CD14-positive monocyte (primary cell): ENCODE results near the gene AASS. TPM values are rescaled to one million over a fixed set of nuclear protein-coding genes. Genes with fewer than 3 reads are reported as not detected.

Experiments
- DNase-seq, 3 donors: peaks; one replicate each; pipeline ENCODE4 v3.0.0-alpha.2; 2011 to 2022
- H2AFZ ChIP-seq: 2 replicates; pipeline ENCODE4 v1.6.0; 2012; ENCODE audit warnings: mild to moderate bottlenecking, low read depth, low read length, inconsistent platforms; ENCODE audit not compliant: insufficient read depth, poor library complexity, severe bottlenecking
- H3K27ac ChIP-seq, 2 donors: 1 replicate in 1 of 2; 2 replicates in 1 of 2; pipeline ENCODE4 v1.5.1; 2012 to 2013; ENCODE audit warnings: low read length in 2 of 2, control low read depth in 1 of 2, inconsistent platforms in 1 of 2, low read depth in 1 of 2, mild to moderate bottlenecking in 1 of 2
- H3K27me3 ChIP-seq, 2 donors: one replicate each; pipeline versions ENCODE4 v1.6.0 to v1.6.1; 2011 to 2013; ENCODE audit warnings: low read length in 2 of 2; ENCODE audit not compliant: control insufficient read depth in 2 of 2, insufficient read depth in 2 of 2
- H3K36me3 ChIP-seq, 2 donors: replicated peaks in 1 of 2; 1 replicate in 1 of 2; 2 replicates in 1 of 2; pipeline versions ENCODE4 v1.5.1 to v1.6.1; 2012 to 2013; ENCODE audit warnings: low read length in 2 of 2, control low read depth in 1 of 2, inconsistent platforms in 1 of 2, mild to moderate bottlenecking in 1 of 2; ENCODE audit not compliant: insufficient read depth in 2 of 2, control insufficient read depth in 1 of 2
- H3K4me1 ChIP-seq, 2 donors: 1 replicate in 1 of 2; 2 replicates in 1 of 2; pipeline versions ENCODE4 v1.5.1 to v1.6.1; 2012 to 2013; ENCODE audit warnings: low read length in 2 of 2, control low read depth in 1 of 2, inconsistent platforms in 1 of 2, mild to moderate bottlenecking in 1 of 2, moderate library complexity in 1 of 2; ENCODE audit not compliant: insufficient read depth in 2 of 2, control insufficient read depth in 1 of 2
- H3K4me2 ChIP-seq: replicated peaks from 2 replicates; pipeline ENCODE3; 2012; ENCODE audit warnings: low read length, moderate library complexity, mild to moderate bottlenecking; ENCODE audit not compliant: poor library complexity, severe bottlenecking; ENCODE audit errors: extremely low read depth
- H3K4me3 ChIP-seq, 3 experiments: fragments of 200-600 bp in 1 of 3; sonication (generic) in 1 of 3; replicated peaks in 1 of 3; 1 replicate in 2 of 3; 2 replicates in 1 of 3; pipeline ENCODE4 v1.5.1; 2011 to 2013; ENCODE audit warnings: low read length in 3 of 3, mild to moderate bottlenecking in 3 of 3, control low read depth in 2 of 3, low read depth in 2 of 3, inconsistent platforms in 1 of 3, moderate library complexity in 1 of 3
- H3K79me2 ChIP-seq: 2 replicates; pipeline ENCODE4 v1.6.0; 2012; ENCODE audit warnings: mild to moderate bottlenecking, control low read depth, inconsistent platforms, low read length, moderate library complexity; ENCODE audit not compliant: insufficient read depth
- H3K9ac ChIP-seq: 2 replicates; pipeline ENCODE4 v1.6.0; 2017; ENCODE audit warnings: low read length, mild to moderate bottlenecking; ENCODE audit not compliant: insufficient read depth, poor library complexity, severe bottlenecking
- H3K9me3 ChIP-seq, 2 donors: replicated peaks in 1 of 2; 1 replicate in 1 of 2; 2 replicates in 1 of 2; pipeline versions ENCODE4 v1.5.1 to v1.6.1; 2012 to 2013; ENCODE audit warnings: low read length in 2 of 2, control low read depth in 1 of 2; ENCODE audit not compliant: control insufficient read depth in 1 of 2, insufficient read depth in 1 of 2
- H4K20me1 ChIP-seq: 2 replicates; pipeline ENCODE4 v1.6.0; 2012; ENCODE audit warnings: mild to moderate bottlenecking, low read length, control low read depth, moderate library complexity; ENCODE audit not compliant: insufficient read depth
- H3K27ac Mint-ChIP-seq, 7 donors: one replicate each; pipeline ENCODE4 v1.8.0; 2020; ENCODE audit warnings: mild to moderate bottlenecking in 7 of 7, mixed read lengths in 7 of 7, moderate library complexity in 6 of 7, inconsistent platforms in 2 of 7
- H3K27me3 Mint-ChIP-seq, 3 donors: one replicate each; pipeline ENCODE4 v1.8.0; 2021 to 2022; ENCODE audit warnings: low read depth in 3 of 3, mild to moderate bottlenecking in 3 of 3, mixed read lengths in 3 of 3, moderate library complexity in 3 of 3, inconsistent platforms in 1 of 3
- H3K36me3 Mint-ChIP-seq, 2 donors: one replicate each; pipeline ENCODE4 v1.8.0; 2020; ENCODE audit warnings: mixed read lengths in 2 of 2, inconsistent platforms in 1 of 2, mild to moderate bottlenecking in 1 of 2
- H3K4me1 Mint-ChIP-seq: one replicate; pipeline ENCODE4 v1.8.0; 2020; ENCODE audit warnings: mild to moderate bottlenecking, mixed read lengths
- H3K4me3 Mint-ChIP-seq, 2 donors: one replicate each; pipeline ENCODE4 v1.8.0; 2020; ENCODE audit warnings: mild to moderate bottlenecking in 2 of 2, mixed read lengths in 2 of 2, moderate library complexity in 1 of 2
- H3K9me3 Mint-ChIP-seq, 7 donors: one replicate each; pipeline ENCODE4 v1.8.0; 2020 to 2022; ENCODE audit warnings: mixed read lengths in 7 of 7, mild to moderate bottlenecking in 6 of 7, moderate library complexity in 6 of 7, inconsistent platforms in 2 of 7
- WGBS: methylation state at CpG from one replicate; pipeline ENCODE4 v1.1.5; 2013; ENCODE audit warnings: missing lambda C conversion rate; ENCODE audit not compliant: insufficient coverage; 5-methylcytosine and 5-hydroxymethylcytosine counted together
- intact Hi-C, 2 donors: fragments of 100-400 bp; cut with micrococcal nuclease; formaldehyde crosslinking; loops; one replicate each; pipeline versions ENCODE4 v1.15.0 to v1.15.1; 2023
- polyA plus RNA-seq, 3 donors: library from polyadenylated mRNA; depleted of rRNA in 1 of 3; unstranded in 2 of 3; stranded (reverse) in 1 of 3; fragments of 300-500 nt in 2 of 3; fragments of >200 nt in 1 of 3; fragmentation: Illumina TruSeq in 2 of 3; gene quantifications; 1 replicate in 2 of 3; 2 replicates in 1 of 3; pipeline ENCODE4 v1.2.3, GENCODE V29; 2012 to 2021
- TF ChIP-seq, protein P1 (sequence below): fragments of 200-600 bp; IDR thresholded peaks from one replicate; pipeline ENCODE4 v1.8.0; 2022; ENCODE audit warnings: antibody characterized with exemption, mild to moderate bottlenecking

AASS gene
- polyA plus RNA-seq, 3 donors: 0.22 to 0.33 TPM; not detected in 1

DNA sequence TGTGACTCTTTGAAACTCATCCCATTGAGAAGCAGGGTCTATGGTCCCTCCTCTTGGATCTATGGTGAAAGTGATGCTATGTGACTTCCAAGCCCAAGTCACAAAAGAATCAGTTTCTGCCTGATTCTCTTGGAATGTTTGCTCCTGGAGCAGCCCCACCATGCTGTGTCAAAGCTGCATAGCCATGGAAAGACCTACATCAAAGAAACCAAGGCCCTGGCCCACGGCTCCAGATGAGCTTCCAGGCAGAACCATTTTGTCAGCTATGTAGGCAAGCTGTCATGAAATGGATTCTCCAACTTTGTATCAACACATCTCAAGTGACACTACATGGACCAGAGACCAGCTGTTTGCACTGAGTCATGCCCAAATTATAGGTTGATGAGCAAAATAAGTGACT is 77.0 kb downstream of the AASS start:
- H3K9me3 Mint-ChIP-seq: peaks cover 0 to 5% (median 0%) of the 10 kb centered on the region in 7 donors
- H3K27ac Mint-ChIP-seq: no peak overlapping the region
- Histone ChIP-seq H3K9me3 (no peaks in the 10 kb centered on the region), H2AFZ (no peak overlapping the region), H3K36me3 (no peaks in the 10 kb centered on the region), H3K79me2 (no peaks in the 10 kb centered on the region), H3K4me3 (no peak overlapping the region), H4K20me1 (no peaks in the 10 kb centered on the region), H3K4me2 (no peak overlapping the region), H3K27me3 (no peaks in the 10 kb centered on the region), H3K4me1 (no peaks in the 10 kb centered on the region), H3K27ac (no peak overlapping the region), H3K9ac (no peak overlapping the region)
- H3K27me3 Mint-ChIP-seq: peaks cover 0 to 3% (median 3%) of the 10 kb centered on the region in 3 donors
- WGBS: 100% methylated on average over 1 of the region's 1 CpG
- H3K36me3 Mint-ChIP-seq: no peaks in the 10 kb centered on the region
- TF ChIP-seq, protein P1, sequence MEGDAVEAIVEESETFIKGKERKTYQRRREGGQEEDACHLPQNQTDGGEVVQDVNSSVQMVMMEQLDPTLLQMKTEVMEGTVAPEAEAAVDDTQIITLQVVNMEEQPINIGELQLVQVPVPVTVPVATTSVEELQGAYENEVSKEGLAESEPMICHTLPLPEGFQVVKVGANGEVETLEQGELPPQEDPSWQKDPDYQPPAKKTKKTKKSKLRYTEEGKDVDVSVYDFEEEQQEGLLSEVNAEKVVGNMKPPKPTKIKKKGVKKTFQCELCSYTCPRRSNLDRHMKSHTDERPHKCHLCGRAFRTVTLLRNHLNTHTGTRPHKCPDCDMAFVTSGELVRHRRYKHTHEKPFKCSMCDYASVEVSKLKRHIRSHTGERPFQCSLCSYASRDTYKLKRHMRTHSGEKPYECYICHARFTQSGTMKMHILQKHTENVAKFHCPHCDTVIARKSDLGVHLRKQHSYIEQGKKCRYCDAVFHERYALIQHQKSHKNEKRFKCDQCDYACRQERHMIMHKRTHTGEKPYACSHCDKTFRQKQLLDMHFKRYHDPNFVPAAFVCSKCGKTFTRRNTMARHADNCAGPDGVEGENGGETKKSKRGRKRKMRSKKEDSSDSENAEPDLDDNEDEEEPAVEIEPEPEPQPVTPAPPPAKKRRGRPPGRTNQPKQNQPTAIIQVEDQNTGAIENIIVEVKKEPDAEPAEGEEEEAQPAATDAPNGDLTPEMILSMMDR: no peak
- intact Hi-C loops: no loop called here
- H3K4me1 Mint-ChIP-seq: no peaks in the 10 kb centered on the region
- no peak overlapping the region for H3K4me3 Mint-ChIP-seq
- no peak for DNase-seq

GRCh38 chr7:122064971-122065370 is 79.1 kb downstream of the AASS start:
- Histone ChIP-seq H3K36me3 (no peaks in the 10 kb centered on the region), H3K4me3 (no peak overlapping the region), H3K9me3 (no peaks in the 10 kb centered on the region), H3K27ac (no peak overlapping the region), H3K4me2 (no peak overlapping the region), H3K9ac (no peak overlapping the region), H4K20me1 (no peaks in the 10 kb centered on the region), H3K79me2 (no peaks in the 10 kb centered on the region), H2AFZ (no peak overlapping the region), H3K4me1 (no peaks in the 10 kb centered on the region), H3K27me3 (no peaks in the 10 kb centered on the region)
- no peaks in the 10 kb centered on the region for H3K36me3 Mint-ChIP-seq
- intact Hi-C loops: no loop called here
- H3K27ac Mint-ChIP-seq: no peak overlapping the region
- peaks cover 0 to 5% (median 0%) of the 10 kb centered on the region in 7 donors for H3K9me3 Mint-ChIP-seq
- TF ChIP-seq, protein P1: no peak
- WGBS: 100% methylated on average over 1 of the region's 4 CpGs
- no peak for DNase-seq
- peaks cover 0 to 3% (median 2%) of the 10 kb centered on the region in 3 donors for H3K27me3 Mint-ChIP-seq
- H3K4me1 Mint-ChIP-seq: no peaks in the 10 kb centered on the region
- no peak overlapping the region for H3K4me3 Mint-ChIP-seq
